Neuronal stem cell (in vitro differentiated cells): Measurements from ENCODE around the gene MPP2.

Experiments used
- DNase-seq: peaks from one replicate; pipeline ENCODE4 v3.0.0-alpha.2; 2013; ENCODE audit warnings: low spot score
- H2AFZ ChIP-seq: one replicate; pipeline ENCODE4 v1.6.1; 2013; ENCODE audit warnings: mild to moderate bottlenecking, low read length, inconsistent platforms
- H2AK5ac ChIP-seq: 2 replicates; pipeline ENCODE4 v1.6.1; 2013; ENCODE audit warnings: low read depth, mild to moderate bottlenecking, inconsistent platforms, low read length, moderate library complexity, mixed read lengths
- H2BK120ac ChIP-seq: 2 replicates; pipeline ENCODE4 v1.6.1; 2013; ENCODE audit warnings: low read depth, mild to moderate bottlenecking, inconsistent platforms, low read length, moderate library complexity, mixed read lengths
- H2BK12ac ChIP-seq: one replicate; pipeline ENCODE4 v1.6.1; 2013; ENCODE audit warnings: low read length, inconsistent platforms
- H2BK15ac ChIP-seq: 2 replicates; pipeline ENCODE4 v1.6.1; 2013; ENCODE audit warnings: mild to moderate bottlenecking, low read length, inconsistent platforms, mixed read lengths
- H2BK5ac ChIP-seq: one replicate; pipeline ENCODE4 v1.6.1; 2013; ENCODE audit warnings: inconsistent platforms, mild to moderate bottlenecking, low read length, moderate library complexity
- H3K14ac ChIP-seq: one replicate; pipeline ENCODE4 v1.6.1; 2013; ENCODE audit warnings: low read length, inconsistent platforms
- H3K18ac ChIP-seq: 2 replicates; pipeline ENCODE4 v1.6.1; 2013; ENCODE audit warnings: low read length, inconsistent platforms
- H3K23ac ChIP-seq: 2 replicates; pipeline ENCODE4 v1.6.1; 2013; ENCODE audit warnings: low read depth, mild to moderate bottlenecking, mixed read lengths, low read length, inconsistent platforms; ENCODE audit not compliant: poor library complexity
- H3K27ac ChIP-seq: replicated peaks from 3 replicates; pipeline ENCODE4 v1.5.1; 2013; ENCODE audit warnings: low read length, inconsistent platforms
- H3K27me3 ChIP-seq, 3 experiments: 2 replicates each; pipeline ENCODE4 v1.6.1; 2013; ENCODE audit warnings: low read length in 3 of 3, mild to moderate bottlenecking in 2 of 3, inconsistent platforms in 1 of 3, low read depth in 1 of 3, mixed read lengths in 1 of 3, moderate library complexity in 1 of 3; ENCODE audit not compliant: control insufficient read depth in 3 of 3, insufficient read depth in 3 of 3
- H3K36me3 ChIP-seq, 2 donors: replicated peaks in 1 of 2; 2 replicates each; pipeline ENCODE4 v1.6.1; 2013; ENCODE audit warnings: low read length in 2 of 2; ENCODE audit not compliant: control insufficient read depth in 2 of 2, insufficient read depth in 2 of 2
- H3K4ac ChIP-seq: 2 replicates; pipeline ENCODE4 v1.6.1; 2013; ENCODE audit warnings: inconsistent platforms, mild to moderate bottlenecking, low read length, moderate library complexity
- H3K4me1 ChIP-seq, 2 donors: 1 replicate in 1 of 2; 2 replicates in 1 of 2; pipeline ENCODE4 v1.6.1; 2013; ENCODE audit warnings: low read length in 2 of 2, low read depth in 1 of 2; ENCODE audit not compliant: control insufficient read depth in 2 of 2, insufficient read depth in 1 of 2
- H3K4me2 ChIP-seq: one replicate; pipeline ENCODE4 v1.6.1; 2013; ENCODE audit warnings: mild to moderate bottlenecking, low read length, inconsistent platforms; ENCODE audit not compliant: insufficient read depth, poor library complexity, severe bottlenecking
- H3K4me3 ChIP-seq, 2 donors: 2 replicates each; pipeline ENCODE4 v1.5.1; 2013; ENCODE audit warnings: low read length in 2 of 2, mild to moderate bottlenecking in 2 of 2, inconsistent platforms in 1 of 2, moderate library complexity in 1 of 2
- H3K79me1 ChIP-seq: one replicate; pipeline ENCODE4 v1.6.1; 2013; ENCODE audit warnings: low read depth, mild to moderate bottlenecking, inconsistent platforms, low read length, moderate library complexity
- H3K9ac ChIP-seq: one replicate; pipeline ENCODE4 v1.6.1; 2013; ENCODE audit warnings: mild to moderate bottlenecking, low read depth, low read length, inconsistent platforms; ENCODE audit not compliant: poor library complexity
- H3K9me3 ChIP-seq, 2 donors: replicated peaks in 1 of 2; 2 replicates each; pipeline versions ENCODE3 to v1.6.1; 2013; ENCODE audit warnings: low read length in 2 of 2, mild to moderate bottlenecking in 2 of 2, inconsistent platforms in 1 of 2, low read depth in 1 of 2, mixed read lengths in 1 of 2, moderate library complexity in 1 of 2; ENCODE audit not compliant: control insufficient read depth in 2 of 2, insufficient read depth in 1 of 2
- H4K8ac ChIP-seq: one replicate; pipeline ENCODE4 v1.6.1; 2013; ENCODE audit warnings: low read depth, mild to moderate bottlenecking, inconsistent platforms, low read length, moderate library complexity
- H4K91ac ChIP-seq: one replicate; pipeline ENCODE4 v1.6.1; 2013; ENCODE audit warnings: low read length, low read depth, mild to moderate bottlenecking, inconsistent platforms; ENCODE audit not compliant: poor library complexity
- WGBS, 2 donors: extraction: QIAGEN DNeasy Blood & Tissue Kit; methylation state at CpG; one replicate each; pipeline ENCODE4 v1.1.7; 2013; ENCODE audit warnings: missing lambda C conversion rate in 2 of 2, mixed read lengths in 1 of 2; ENCODE audit not compliant: insufficient read length in 2 of 2, insufficient replicate concordance in 1 of 2; ENCODE audit errors: extremely low coverage in 2 of 2; 5-methylcytosine and 5-hydroxymethylcytosine counted together

MPP2 gene

GRCh38 chr17:43949781-43950180 lies 42.4 kb upstream of the MPP2 start:
- no peak overlapping the region for H3K27ac ChIP-seq
- H3K4ac ChIP-seq: no peak overlapping the region
- H2AK5ac ChIP-seq: no peak overlapping the region
- H3K79me1 ChIP-seq: no peaks in the 10 kb centered on the region
- H3K4me3 ChIP-seq: no peak overlapping the region
- H2BK5ac ChIP-seq: no peak overlapping the region
- no peak overlapping the region for H3K9ac ChIP-seq
- no peak overlapping the region for H2BK15ac ChIP-seq
- no peak overlapping the region for H3K18ac ChIP-seq
- WGBS, 2 donors: no CpG with 5 or more reads among the region's 4 CpGs
- no peak overlapping the region for H2AFZ ChIP-seq
- no peak overlapping the region for H3K23ac ChIP-seq
- H3K9me3 ChIP-seq: no peaks in the 10 kb centered on the region
- no peak overlapping the region for H3K14ac ChIP-seq
- no peak overlapping the region for H2BK12ac ChIP-seq
- H2BK120ac ChIP-seq: no peak overlapping the region
- no peak overlapping the region for H4K8ac ChIP-seq
- no peaks in the 10 kb centered on the region for H3K36me3 ChIP-seq
- peaks cover 10 to 13% of the 10 kb centered on the region in 2 donors for H3K4me1 ChIP-seq
- H3K27me3 ChIP-seq: peaks cover 0 to 83% (median 41%) of the 10 kb centered on the region in 3 experiments
- H3K4me2 ChIP-seq: no peak overlapping the region
- H4K91ac ChIP-seq: no peak overlapping the region
- no peak for DNase-seq

GRCh38 chr17:43946781-43947180 lies 39.4 kb upstream of the MPP2 start:
- whole genome bisulfite sequencing, 2 donors: no CpG with 5 or more reads among the region's 4 CpGs
- no peak overlapping the region for H2AFZ ChIP-seq

GRCh38 chr17:43945074-43945829 lies 37.9 kb upstream of the MPP2 start:
- DNase-seq: no peak
- no peaks in the 10 kb centered on the region for H3K79me1 ChIP-seq
- H4K91ac ChIP-seq: no peak overlapping the region
- no peak overlapping the region for H2BK120ac ChIP-seq
- H2AFZ ChIP-seq: no peak overlapping the region
- no peak overlapping the region for H3K9ac ChIP-seq
- no peak overlapping the region for H3K14ac ChIP-seq
- no peak overlapping the region for H3K4ac ChIP-seq
- no peaks in the 10 kb centered on the region for H3K9me3 ChIP-seq
- no peak overlapping the region for H3K4me3 ChIP-seq
- no peak overlapping the region for H2AK5ac ChIP-seq
- H4K8ac ChIP-seq: no peak overlapping the region
- peaks cover 0 to 62% (median 2%) of the 10 kb centered on the region in 3 experiments for H3K27me3 ChIP-seq
- no peak overlapping the region for H3K23ac ChIP-seq
- no peak overlapping the region for H2BK12ac ChIP-seq
- no peaks in the 10 kb centered on the region for H3K36me3 ChIP-seq
- WGBS, 2 donors: no CpG with 5 or more reads among the region's 12 CpGs
- H2BK15ac ChIP-seq: no peak overlapping the region
- H2BK5ac ChIP-seq: no peak overlapping the region
- H3K18ac ChIP-seq: no peak overlapping the region
- H3K4me2 ChIP-seq: no peak overlapping the region
- no peak overlapping the region for H3K27ac ChIP-seq
- H3K4me1 ChIP-seq: peaks cover 3 to 13% of the 10 kb centered on the region in 2 donors

More at GRCh38 chr17:43946781-43947180, 39.4 kb upstream of the MPP2 start:
- Histone ChIP-seq H3K36me3 (no peaks in the 10 kb centered on the region), H3K23ac (no peak overlapping the region), H3K4ac (no peak overlapping the region), H3K27ac (no peak overlapping the region), H2BK12ac (no peak overlapping the region), H2BK120ac (no peak overlapping the region), H3K79me1 (no peaks in the 10 kb centered on the region), H3K9ac (no peak overlapping the region), H3K9me3 (no peaks in the 10 kb centered on the region), H2BK5ac (no peak overlapping the region), H3K27me3 (peaks cover 0 to 68% (median 12%) of the 10 kb centered on the region in 3 experiments), H4K8ac (no peak overlapping the region), H3K4me3 (no peak overlapping the region), H4K91ac (no peak overlapping the region), H2BK15ac (no peak overlapping the region), H2AK5ac (no peak overlapping the region), H3K4me1 (peaks cover 2 to 13% of the 10 kb centered on the region in 2 donors), H3K4me2 (no peak overlapping the region), H3K18ac (peak overlapping the region; percentile 40), H3K14ac (no peak overlapping the region)
- no peak for DNase-seq

- Histone ChIP-seq H3K9ac (peak within 1 kb of the TSS; percentile 33), H3K4me1 (peaks cover 5 to 13% of the 10 kb centered on the region in 2 donors), H3K4me3 (no peak within 1 kb of the TSS), H3K9me3 (no peaks in the 10 kb centered on the region), H3K18ac (peak within 1 kb of the TSS; percentile 57), H2AFZ (no peak within 1 kb of the TSS), H2BK120ac (no peak within 1 kb of the TSS), H3K27ac (no peak within 1 kb of the TSS), H3K36me3 (no peaks in the 10 kb centered on the region), H4K91ac (peak within 1 kb of the TSS; percentile 16), H3K4ac (no peak within 1 kb of the TSS), H3K4me2 (no peak within 1 kb of the TSS), H4K8ac (no peak within 1 kb of the TSS), H2BK15ac (peak within 1 kb of the TSS; percentile 56), H3K27me3 (peaks cover 0 to 50% (median 0%) of the 10 kb centered on the region in 3 experiments), H2BK5ac (peak within 1 kb of the TSS; percentile 33), H3K23ac (peak within 1 kb of the TSS; percentile 3), H2AK5ac (peak within 1 kb of the TSS; percentile 57), H2BK12ac (peak within 1 kb of the TSS; percentile 6), H3K14ac (no peak within 1 kb of the TSS), H3K79me1 (no peaks in the 10 kb centered on the region)
- no peak for DNase-seq
- whole genome bisulfite sequencing, 2 donors: no CpG with 5 or more reads among the region's 17 CpGs
Observed at GRCh38 chr17:43942051-43942685, 34.8 kb upstream of the MPP2 start, which contains the start of gene PPY. TSS of gene PPY (minus strand) at chr17:43942476. CDS start at chr17:43941654, 822 bp downstream.
